ENCODE results near the gene BLNK.

DNA sequence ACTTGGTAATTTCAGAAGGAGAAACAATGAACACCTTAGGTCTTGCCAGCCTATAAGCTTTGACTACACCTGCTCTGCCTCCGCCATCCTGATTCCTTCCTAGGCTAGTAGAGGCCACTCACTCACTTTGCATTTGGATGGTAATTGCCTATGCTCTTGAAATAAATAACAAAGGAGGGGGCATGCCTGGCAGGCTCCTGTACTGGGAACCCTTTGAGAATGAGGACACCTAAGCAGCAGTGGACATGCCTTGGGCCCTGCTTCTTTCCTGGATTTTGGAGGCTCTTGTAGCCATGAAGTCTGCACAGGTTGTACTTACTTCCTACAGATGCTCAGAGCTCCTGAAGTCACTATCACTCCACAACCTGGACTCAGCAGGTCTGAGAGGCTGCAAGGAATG, 65.8 kb downstream of the BLNK start:
- no peak for TF ChIP-seq EZH2 (IDR thresholded peaks at IDR 0.05; ENCODE audit: low read depth)
- TF ChIP-seq, protein P1, sequence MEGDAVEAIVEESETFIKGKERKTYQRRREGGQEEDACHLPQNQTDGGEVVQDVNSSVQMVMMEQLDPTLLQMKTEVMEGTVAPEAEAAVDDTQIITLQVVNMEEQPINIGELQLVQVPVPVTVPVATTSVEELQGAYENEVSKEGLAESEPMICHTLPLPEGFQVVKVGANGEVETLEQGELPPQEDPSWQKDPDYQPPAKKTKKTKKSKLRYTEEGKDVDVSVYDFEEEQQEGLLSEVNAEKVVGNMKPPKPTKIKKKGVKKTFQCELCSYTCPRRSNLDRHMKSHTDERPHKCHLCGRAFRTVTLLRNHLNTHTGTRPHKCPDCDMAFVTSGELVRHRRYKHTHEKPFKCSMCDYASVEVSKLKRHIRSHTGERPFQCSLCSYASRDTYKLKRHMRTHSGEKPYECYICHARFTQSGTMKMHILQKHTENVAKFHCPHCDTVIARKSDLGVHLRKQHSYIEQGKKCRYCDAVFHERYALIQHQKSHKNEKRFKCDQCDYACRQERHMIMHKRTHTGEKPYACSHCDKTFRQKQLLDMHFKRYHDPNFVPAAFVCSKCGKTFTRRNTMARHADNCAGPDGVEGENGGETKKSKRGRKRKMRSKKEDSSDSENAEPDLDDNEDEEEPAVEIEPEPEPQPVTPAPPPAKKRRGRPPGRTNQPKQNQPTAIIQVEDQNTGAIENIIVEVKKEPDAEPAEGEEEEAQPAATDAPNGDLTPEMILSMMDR (conservative IDR thresholded peaks at IDR 0.05), result no peak
